Esophagus squamous epithelium (tissue), 4 donors: Measurements from ENCODE around the gene CRYBG1.

Source experiments
- CTCF ChIP-seq, 6 experiments: fragments of 450-650 bp in 4 of 6; fragments of 200-600 bp in 2 of 6; sonication (generic) in 2 of 6; IDR thresholded peaks; one replicate each; pipeline ENCODE4 v1.5.1; 2016 to 2019; ENCODE audit warnings: antibody characterized with exemption in 6 of 6, mild to moderate bottlenecking in 4 of 6, moderate library complexity in 4 of 6
- POLR2A ChIP-seq, 4 donors: fragments of 450-650 bp; IDR thresholded peaks; one replicate each; pipeline ENCODE4 v1.6.1; 2017; ENCODE audit warnings: antibody characterized with exemption in 4 of 4, mild to moderate bottlenecking in 4 of 4, moderate library complexity in 3 of 4

- TF ChIP-seq CTCF (IDR thresholded peaks at IDR 0.05) (no peak), POLR2A (IDR thresholded peaks at IDR 0.05) (no peak)
These were observed 62.0 kb downstream of the CRYBG1 start for GRCh38 chr6:106422534-106422933.
